Measurements from ENCODE around the gene SLC39A9.

Gene SLC39A9

DNA sequence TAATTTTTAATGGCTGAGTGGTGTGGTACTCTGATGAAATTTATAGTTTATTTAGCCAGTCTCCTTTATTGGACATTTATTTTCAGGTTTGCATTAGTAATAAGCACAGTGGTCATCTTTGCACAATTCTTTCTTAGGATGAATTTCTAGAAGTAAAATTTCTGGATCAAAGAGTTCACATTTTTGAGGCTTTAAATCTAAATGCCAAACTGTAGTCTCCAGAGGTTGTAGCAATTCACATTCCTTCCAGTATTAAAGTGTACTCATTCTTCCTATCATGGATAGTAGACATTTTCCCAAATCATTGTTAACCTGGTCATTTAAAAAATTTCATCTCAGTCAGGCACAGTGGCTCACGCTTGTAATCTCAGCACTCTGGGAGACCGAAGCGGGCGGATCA, 24.8 kb downstream of the SLC39A9 start:
- no peak for DNase-seq (ENCODE audit: low read depth in 4 of 4, low spot score in 1 of 4)

DNA sequence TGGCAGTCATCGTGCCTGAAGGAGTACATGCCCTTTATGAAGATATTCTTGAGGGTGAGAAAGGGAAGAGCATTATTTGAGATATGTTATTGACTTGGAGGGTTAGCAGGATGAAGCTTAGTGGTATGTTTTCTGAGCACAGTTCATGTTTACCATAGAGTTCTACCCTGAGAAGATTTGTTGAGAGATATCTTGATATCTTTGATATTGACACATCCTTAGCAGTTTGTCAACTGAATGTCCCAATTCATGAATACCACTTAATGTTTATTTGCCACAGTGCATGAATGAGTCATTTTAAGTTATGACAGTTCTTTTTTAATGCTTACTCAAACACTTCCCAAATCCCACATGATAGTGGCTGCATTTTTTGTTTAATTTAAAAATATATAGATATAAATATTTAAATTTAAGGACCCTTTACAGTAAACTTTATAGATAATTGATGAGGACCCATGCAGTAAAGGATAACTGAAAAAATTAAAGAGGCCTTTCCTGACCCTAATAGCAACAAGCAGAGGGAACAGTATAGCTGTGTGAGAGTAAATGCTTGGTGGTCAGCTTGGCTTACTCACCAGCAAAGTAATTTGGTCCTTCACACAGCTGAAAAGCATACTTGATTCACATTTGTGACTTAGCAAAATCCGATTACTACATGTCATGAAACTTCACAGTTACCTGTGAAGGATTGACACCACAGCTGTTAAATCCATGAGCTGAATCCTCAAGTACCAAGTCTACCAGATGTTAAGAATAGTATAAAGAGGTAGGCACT, 25.8 kb downstream of the SLC39A9 start:
- DNase-seq (ENCODE audit: low read depth in 4 of 4, low spot score in 1 of 4): no peak

DNA sequence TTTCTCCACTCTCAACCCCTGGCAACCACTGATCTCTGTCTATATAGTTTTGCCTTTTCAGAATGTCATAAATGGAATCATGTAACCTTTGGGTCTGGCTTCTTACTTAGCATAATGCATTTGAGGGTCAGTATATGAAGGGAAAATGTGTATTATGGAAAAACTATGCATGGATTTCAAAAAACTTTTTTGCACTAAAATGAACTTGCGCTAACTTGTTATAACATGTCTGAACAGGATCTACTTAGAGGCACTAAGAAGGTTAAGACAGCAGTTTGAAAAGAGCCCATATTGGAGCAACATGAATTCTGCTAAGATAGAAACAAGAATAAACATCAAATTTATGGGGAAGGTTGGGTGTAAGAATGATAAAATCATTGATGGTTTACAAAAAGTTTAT, 29.1 kb downstream of the SLC39A9 start:
- no peak for DNase-seq (ENCODE audit: low read depth in 4 of 4, low spot score in 1 of 4)

DNA sequence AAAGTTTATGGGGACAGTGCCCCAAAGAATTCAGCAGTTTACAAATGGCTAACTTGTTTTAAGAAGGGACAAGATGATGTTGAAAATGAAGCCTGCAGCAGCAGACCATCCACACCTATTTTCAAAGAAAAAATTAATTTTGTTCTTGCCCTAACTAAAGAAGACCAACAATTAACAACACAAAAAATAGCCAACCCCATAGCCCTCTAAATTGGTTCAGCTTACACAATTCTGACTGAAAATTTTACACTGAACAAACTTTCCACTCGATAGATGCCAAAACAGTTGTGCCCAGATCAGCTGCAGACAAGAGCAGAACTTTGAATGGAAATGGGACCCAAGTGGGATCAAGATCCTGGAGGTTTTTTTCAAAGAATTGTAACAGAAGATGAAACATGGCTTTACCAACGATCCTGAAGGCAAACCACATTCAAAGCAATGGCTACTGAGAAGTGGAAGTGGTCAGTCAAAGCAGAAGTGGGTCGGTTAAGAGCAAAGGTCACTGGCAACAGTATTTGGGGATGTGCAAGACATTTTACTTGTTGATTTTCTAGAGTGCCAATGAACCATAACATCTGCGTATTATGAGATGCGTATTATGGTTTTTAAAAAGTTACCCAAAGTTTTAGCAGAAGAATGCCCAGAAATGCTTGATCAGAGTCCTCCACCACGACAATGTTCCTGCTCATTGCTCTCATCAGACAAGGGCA, 30.0 kb downstream of the SLC39A9 start:
- no peak for DNase-seq (ENCODE audit: low read depth in 4 of 4, low spot score in 1 of 4)

DNA sequence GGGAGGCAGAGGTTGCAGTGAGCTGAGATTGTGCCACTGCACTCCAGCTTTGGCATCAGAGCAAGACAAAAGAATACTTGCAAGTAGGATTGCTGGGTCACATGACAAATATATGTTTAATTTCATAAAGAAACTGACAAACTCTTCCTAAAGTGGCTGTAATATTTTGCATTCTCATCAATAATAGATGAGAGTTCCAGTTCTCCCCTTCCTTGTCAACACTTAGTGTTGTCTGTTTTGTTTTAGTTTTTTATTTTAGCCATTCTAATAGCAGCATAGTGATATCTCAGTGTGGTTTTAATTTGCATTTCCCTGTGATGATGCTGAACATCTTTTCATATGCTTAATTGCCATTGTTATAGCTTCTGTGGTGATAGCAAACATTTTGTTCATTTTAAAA, 31.2 kb downstream of the SLC39A9 start:
- DNase-seq (ENCODE audit: low read depth in 4 of 4, low spot score in 1 of 4): no peak

DNA sequence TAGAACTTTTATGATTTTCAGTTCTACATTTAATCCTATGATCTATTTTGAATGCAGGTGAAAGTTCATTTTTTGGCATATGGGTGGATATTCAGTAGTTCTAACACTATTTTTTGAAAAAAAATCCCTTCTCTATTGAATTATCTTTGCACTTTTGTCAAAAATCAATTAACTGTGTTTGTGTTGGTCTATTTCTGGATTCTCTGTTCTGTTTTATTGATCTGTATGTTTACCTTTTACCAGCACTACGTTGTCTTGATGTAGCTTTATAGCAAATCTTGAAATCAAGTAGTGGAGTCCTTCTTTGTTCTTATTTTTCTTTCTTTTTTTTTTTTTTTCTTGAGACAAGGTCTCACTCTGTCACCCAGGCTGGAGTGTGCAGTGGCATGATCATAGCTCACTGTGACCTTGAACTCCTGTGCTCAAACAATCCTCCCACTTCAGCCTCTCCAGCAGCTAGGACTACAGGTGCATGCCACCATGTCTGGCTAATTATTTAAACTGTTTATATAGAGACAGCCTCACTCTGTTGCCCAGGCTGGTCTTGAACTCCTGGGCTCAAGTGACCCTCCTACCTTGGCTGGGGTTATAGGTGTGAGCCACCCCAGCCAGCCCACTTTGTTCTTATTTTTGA, 31.9 kb downstream of the SLC39A9 start:
- DNase-seq (ENCODE audit: low read depth in 4 of 4, low spot score in 1 of 4): no peak

DNA sequence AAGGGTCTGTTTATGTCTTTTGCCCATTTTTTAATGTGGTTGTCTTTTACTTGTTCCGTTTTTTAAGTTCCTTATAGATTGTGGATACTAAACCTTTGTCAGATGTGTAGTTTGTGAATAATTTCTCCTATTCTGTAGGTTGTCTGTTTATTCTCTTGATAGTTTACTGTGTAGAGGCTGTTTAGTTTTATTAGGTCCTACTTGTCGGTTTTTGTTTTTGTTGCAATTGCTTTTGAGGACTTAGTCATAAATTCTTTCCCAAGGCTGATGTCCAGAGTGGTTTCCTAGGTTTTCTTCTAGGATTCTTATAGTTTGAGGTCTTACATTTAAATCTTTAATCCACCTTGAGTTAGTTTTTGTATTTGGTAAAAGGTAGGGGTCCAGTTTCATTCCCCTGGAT, 33.9 kb downstream of the SLC39A9 start:
- DNase-seq (ENCODE audit: low read depth in 4 of 4, low spot score in 1 of 4): no peak

DNA sequence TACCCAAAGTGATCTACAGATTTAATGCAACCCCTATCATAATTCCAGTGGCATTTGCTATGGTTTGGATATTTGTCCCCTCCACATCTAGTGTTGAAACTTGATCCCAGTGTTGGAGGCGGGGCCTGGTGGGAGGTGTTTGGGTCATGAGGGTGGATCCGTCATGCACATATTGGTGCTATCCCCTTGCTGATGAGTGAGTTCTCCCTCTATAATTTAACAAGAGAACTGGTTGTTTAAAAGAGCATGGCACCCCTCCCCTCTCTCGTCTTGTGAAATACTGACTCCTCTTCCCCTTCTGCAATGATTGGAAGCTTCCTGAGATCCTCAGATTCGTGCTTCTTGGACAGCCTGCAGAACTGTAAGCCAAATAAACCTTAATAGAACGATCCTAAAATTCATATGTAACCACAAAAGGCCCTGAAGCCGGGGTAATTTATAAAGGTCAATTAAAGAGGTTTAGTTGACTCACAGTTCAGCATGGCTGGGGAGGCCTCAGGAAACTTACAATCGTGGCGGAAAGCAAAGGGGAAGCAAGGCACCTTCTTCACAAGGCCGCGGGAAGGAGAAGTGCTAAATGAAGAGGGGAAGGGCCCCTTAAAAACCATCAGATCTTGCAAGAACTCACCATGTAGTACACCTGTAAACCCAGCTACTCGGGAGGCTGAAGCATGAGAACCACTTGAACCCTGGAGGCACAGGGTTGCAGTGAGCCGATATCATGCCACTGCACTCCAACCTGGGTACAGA, 41.2 kb downstream of the SLC39A9 start:
- no peak for DNase-seq (ENCODE audit: low read depth in 4 of 4, low spot score in 1 of 4)

DNA sequence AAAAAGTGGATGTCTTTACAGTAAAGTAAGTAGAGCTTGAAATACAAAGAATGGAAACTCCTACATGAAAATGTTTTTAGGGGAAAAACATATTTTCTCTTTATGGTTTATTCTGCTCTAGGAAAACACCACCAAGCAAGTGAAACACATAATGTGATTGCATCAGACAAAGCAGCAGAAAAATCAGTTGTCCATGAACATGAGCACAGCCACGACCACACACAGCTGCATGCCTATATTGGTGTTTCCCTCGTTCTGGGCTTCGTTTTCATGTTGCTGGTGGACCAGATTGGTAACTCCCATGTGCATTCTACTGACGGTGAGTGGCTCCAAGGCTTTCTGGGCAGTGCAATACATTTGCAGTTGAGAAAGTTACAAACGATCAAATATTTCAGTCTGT, 43.5 kb downstream of the SLC39A9 start:
- DNase-seq (ENCODE audit: low read depth in 4 of 4, low spot score in 1 of 4): no peak

DNA sequence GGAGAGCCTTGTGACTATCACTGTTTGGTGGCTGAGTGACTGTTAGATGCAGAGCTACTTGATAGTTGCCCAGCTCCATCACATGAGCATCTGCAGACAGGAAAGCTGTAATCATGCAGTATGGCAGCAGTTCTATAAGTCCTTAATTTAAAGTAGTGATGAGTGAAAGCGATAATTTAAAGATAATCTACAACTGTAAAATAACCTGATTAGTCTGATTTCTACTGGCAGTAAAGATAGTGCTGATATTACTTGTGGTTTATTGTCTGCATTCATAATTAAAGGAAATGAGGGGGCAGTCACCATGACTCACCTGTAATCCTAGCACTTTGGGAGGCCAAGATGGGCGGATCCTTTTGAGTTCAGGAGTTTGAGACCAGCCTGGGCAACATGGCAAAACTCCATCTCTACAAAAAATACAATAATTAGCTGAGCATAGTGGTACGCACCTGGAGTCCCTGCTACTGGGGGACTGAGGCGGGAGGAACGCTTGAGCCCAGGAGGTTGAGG, 44.9 kb downstream of the SLC39A9 start:
- no peak for DNase-seq (ENCODE audit: low read depth in 4 of 4, low spot score in 1 of 4)

DNA sequence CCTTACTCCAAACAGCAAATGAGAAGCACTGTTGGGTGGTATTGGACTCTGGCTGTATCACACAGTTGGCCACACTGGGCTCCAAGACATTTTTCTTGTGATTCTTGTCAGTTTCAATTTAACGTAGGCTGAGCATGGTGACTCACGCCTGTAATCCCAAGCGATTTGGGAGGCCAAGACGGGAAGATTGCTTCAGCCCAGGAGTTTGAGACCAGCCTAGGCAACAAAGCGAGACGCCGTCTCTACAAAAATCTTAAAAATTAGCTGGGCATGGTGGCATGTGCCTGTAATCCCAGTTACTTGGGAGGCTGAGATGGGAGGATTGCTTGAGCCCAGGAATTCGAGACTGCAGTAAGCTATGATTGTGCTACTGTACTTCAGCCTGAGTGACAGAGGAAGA, 50.7 kb downstream of the SLC39A9 start:
- no peak for DNase-seq (ENCODE audit: low read depth in 4 of 4, low spot score in 1 of 4)

DNA sequence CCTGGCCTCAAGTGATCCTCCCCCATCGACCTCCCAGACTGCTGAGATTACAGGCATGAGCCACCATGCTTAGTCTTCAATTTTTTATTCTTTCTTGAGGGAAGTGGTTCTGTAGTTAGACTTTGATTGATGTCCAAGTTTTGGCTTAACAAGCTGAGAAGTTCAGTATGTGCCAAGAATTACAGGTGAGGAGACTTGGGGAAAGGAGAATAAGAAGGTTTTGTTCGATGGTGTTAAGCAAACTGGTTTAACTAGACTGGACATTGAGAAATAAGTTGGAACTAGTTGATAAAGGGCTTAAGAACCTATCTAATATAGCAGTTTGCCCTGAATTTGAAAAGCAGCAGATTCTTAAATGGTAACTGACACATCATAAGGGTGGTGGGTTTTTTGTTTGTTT, 53.4 kb downstream of the SLC39A9 start:
- no peak for DNase-seq (ENCODE audit: low read depth in 4 of 4, low spot score in 1 of 4)

DNA sequence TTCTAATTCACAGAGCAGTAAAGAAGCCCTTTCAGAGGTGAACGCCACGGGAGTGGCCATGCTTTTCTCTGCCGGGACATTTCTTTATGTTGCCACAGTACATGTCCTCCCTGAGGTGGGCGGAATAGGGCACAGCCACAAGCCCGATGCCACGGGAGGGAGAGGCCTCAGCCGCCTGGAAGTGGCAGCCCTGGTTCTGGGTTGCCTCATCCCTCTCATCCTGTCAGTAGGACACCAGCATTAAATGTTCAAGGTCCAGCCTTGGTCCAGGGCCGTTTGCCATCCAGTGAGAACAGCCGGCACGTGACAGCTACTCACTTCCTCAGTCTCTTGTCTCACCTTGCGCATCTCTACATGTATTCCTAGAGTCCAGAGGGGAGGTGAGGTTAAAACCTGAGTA, 59.9 kb downstream of the SLC39A9 start:
- no peak for DNase-seq (ENCODE audit: low read depth in 4 of 4, low spot score in 1 of 4)

DNA sequence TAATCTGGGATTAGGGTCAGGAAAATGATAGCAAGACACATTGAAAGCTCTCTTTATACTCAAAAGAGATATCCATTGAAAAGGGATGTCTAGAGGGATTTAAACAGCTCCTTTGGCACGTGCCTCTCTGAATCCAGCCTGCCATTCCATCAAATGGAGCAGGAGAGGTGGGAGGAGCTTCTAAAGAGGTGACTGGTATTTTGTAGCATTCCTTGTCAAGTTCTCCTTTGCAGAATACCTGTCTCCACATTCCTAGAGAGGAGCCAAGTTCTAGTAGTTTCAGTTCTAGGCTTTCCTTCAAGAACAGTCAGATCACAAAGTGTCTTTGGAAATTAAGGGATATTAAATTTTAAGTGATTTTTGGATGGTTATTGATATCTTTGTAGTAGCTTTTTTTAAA, 60.6 kb downstream of the SLC39A9 start:
- no peak for DNase-seq (ENCODE audit: low read depth in 4 of 4, low spot score in 1 of 4)

DNA sequence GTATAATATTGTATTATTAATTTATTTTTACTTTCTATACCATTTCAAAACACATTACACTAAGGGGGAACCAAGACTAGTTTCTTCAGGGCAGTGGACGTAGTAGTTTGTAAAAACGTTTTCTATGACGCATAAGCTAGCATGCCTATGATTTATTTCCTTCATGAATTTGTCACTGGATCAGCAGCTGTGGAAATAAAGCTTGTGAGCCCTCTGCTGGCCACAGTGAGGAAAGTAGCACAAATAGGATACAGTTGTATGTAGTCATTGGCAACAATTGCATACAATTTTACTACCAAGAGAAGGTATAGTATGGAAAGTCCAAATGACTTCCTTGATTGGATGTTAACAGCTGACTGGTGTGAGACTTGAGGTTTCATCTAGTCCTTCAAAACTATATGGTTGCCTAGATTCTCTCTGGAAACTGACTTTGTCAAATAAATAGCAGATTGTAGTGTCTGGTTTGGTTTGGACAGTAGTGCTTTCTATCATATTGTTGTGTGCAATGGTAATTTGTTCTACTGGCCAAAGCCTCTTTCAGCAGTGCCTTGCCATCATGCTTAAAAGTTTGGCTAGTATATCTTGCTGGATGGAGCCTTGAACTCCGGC, 61.7 kb downstream of the SLC39A9 start:
- DNase-seq (ENCODE audit: low read depth in 4 of 4, low spot score in 1 of 4): peak; percentile 19 to 29 (median 20)

DNA sequence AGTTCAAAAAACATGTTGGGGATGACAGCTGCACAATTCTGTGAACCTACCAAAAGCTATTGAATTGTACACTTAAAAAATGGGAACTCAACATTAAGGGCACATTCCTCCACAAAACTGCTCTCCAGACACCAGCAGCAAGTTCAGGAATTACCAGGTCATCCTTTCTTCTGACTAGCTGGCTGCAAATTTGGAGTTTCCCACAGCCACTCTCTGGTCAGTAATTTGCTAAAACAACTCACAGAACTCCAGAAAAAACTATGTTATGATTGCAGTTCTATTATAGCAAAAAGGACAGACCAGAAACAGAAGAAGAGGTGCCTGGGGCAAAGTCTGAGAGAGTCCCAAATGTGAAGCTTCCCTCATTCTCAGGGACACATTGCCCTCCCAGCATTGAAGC, 65.9 kb downstream of the SLC39A9 start:
- no peak for DNase-seq (ENCODE audit: low read depth in 4 of 4, low spot score in 1 of 4)

DNA sequence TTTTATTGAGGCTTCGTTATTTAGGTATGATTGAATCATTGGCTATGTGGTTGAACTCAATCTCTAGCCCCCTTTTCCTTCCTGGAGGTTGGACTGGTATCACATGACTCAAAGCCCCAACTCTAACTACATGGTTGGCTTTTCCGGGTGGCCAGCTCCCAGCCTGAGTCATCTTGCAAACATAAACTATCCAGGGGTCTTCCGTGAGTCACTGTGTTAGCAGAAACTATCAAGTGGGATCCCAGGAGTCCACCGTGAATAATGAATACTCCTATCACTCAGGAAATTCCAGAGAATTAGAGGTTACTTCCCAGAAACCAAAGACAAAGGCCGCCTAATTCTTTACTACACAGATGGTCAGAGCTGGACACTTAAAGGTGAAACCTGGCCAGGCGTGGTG, 66.3 kb downstream of the SLC39A9 start:
- DNase-seq (ENCODE audit: low read depth in 4 of 4, low spot score in 1 of 4): no peak

DNA sequence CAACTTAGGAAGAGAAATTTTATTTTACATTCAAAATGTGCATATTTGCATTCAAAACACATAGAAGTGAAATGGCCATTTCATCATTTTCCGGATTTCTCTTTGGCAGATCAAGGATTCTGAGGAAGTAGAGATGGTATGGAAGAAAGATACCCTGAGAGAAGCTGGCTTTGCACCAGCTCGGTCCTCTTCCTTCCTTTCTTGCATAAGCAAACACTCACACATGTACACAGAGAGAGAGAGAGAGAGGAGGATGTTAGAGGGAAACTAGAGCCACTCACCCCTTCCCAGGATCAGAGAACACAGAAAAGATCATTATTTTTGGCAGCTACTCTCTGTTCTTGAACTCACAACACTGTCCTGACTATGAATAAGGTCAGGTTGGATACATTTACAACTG, 70.5 kb downstream of the SLC39A9 start:
- no peak for DNase-seq (ENCODE audit: low read depth in 4 of 4, low spot score in 1 of 4)

DNA sequence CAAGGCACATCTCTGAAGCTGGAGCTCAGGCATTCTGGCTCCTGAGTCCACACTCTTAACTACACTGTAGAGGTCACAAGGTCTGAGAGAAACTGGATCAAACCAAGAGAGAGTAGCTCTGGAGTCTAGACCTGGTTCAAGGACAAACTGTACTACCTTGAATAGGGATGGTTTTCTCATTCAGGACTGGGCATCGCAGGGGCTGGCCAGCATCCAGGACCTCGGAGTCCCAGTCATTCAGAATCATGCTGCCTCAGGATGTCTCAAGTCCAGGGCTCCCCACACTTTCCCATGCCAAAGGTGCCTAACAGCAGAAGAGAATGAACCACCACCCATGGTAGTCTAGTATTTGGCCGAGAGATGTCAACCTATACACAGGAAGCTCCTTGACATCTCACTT, 72.9 kb downstream of the SLC39A9 start:
- no peak for DNase-seq (ENCODE audit: low read depth in 4 of 4, low spot score in 1 of 4)

DNA sequence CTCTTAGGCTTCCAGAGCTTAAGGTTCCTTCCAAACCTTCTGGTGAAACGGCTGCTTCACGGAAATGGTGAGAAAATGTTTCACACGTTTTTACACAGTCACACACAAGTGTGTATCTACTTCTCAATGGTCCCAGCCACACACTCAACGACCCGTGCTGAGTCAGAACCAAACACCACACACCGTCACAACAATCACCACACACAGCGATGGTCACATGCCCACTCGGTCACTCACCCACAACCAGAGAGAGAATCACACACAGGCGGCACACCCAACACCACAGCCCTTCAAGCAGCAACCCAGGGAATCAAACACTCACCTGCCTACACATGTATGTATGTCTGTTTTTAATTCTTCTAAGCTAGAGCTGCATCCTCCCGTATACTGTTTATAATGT, 73.4 kb downstream of the SLC39A9 start:
- DNase-seq (ENCODE audit: low read depth in 4 of 4, low spot score in 1 of 4): no peak

DNA sequence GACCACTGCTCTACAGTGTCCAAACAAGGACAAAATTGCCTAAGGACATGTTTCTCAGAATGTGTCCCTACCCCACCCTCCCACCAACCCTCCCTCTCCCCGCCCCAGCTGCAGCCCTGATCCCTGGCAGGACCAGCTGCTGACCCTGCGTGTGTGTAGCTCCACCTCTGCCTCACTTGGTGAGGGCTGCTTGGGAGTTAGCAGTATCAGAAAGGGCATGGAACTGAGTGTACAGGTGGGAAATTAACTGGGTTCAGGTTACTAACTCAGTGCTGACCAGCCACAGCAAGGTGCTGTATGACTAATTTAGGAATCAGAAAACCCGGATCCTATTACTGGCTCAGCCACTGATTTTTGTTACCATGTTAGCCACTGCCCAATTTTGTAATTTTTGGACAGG, 74.8 kb downstream of the SLC39A9 start:
- DNase-seq (ENCODE audit: low read depth in 4 of 4, low spot score in 1 of 4): no peak

Measured in stimulated activated CD4-positive, alpha-beta T cell treated with anti-CD3 and anti-CD28 coated beads, Interleukin-1b, Interleukin-23, amount 100 ng/mL, for 24 hours (primary cell).